OCI-LY1 (cell line): ENCODE measurements around the gene SLC2A2.

Experiments used
- H2AFZ ChIP-seq: fragments of 200-600 bp; sonication (generic), shearing (Covaris generic); 2 replicates; pipeline ENCODE4 v1.6.0; 2014; ENCODE audit warnings: antibody characterized with exemption, mild to moderate bottlenecking, low read length
- H3F3A ChIP-seq: fragments of 200-600 bp; sonication (generic), shearing (Covaris generic); 2 replicates; pipeline ENCODE4 v1.6.0; 2014; ENCODE audit warnings: mild to moderate bottlenecking, antibody characterized with exemption, low read length, moderate library complexity; ENCODE audit not compliant: insufficient read depth
- H3K27ac ChIP-seq: fragments of 200-600 bp; sonication (generic); 2 replicates; pipeline ENCODE4 v1.5.1; 2014; ENCODE audit warnings: low read length, mixed run types, mild to moderate bottlenecking, low read depth; ENCODE audit not compliant: poor library complexity, severe bottlenecking
- H3K27me3 ChIP-seq: fragments of 200-600 bp; sonication (generic); 2 replicates; pipeline ENCODE4 v1.6.0; 2014; ENCODE audit warnings: antibody characterized with exemption, mild to moderate bottlenecking, low read length, moderate library complexity; ENCODE audit not compliant: insufficient read depth
- H3K36me3 ChIP-seq: fragments of 200-600 bp; sonication (generic); 2 replicates; pipeline ENCODE4 v1.6.1; 2014; ENCODE audit warnings: mild to moderate bottlenecking, antibody characterized with exemption, low read length, moderate library complexity, mixed read lengths; ENCODE audit not compliant: insufficient read depth
- H3K4me1 ChIP-seq: fragments of 200-600 bp; sonication (generic); 2 replicates; pipeline ENCODE4 v1.5.1; 2014; ENCODE audit warnings: mild to moderate bottlenecking, low read length, moderate library complexity; ENCODE audit not compliant: insufficient read depth, severe bottlenecking
- H3K4me2 ChIP-seq: fragments of 200-600 bp; sonication (generic), shearing (Covaris generic); 2 replicates; pipeline ENCODE4 v1.6.1; 2014; ENCODE audit warnings: low read length
- H3K4me3 ChIP-seq: fragments of 200-600 bp; sonication (generic); 2 replicates; pipeline ENCODE4 v1.5.1; 2014; ENCODE audit warnings: low read length, low read depth, mild to moderate bottlenecking, mixed read lengths; ENCODE audit not compliant: poor library complexity, severe bottlenecking
- H3K79me2 ChIP-seq: fragments of 200-600 bp; shearing (Covaris generic); 2 replicates; pipeline ENCODE4 v1.6.1; 2016; ENCODE audit warnings: mixed run types, low read length, mixed read lengths; ENCODE audit not compliant: insufficient read depth
- H3K9ac ChIP-seq: fragments of 200-600 bp; sonication (generic), shearing (Covaris generic); 2 replicates; pipeline ENCODE4 v1.6.1; 2014; ENCODE audit warnings: mild to moderate bottlenecking, low read length, mixed read lengths
- H3K9me2 ChIP-seq: fragments of 200-600 bp; sonication (generic), shearing (Covaris generic); 2 replicates; pipeline ENCODE4 v1.6.1; 2014; ENCODE audit warnings: low read depth, mild to moderate bottlenecking, low read length, mixed read lengths
- H3K9me3 ChIP-seq: fragments of 200-600 bp; shearing (Covaris generic); 2 replicates; pipeline ENCODE4 v1.6.1; 2014; ENCODE audit warnings: low read length, mixed read lengths
- H4K20me1 ChIP-seq: fragments of 200-600 bp; sonication (generic), shearing (Covaris generic); 2 replicates; pipeline ENCODE4 v1.6.0; 2016; ENCODE audit warnings: mild to moderate bottlenecking, low read length; ENCODE audit not compliant: insufficient read depth
- EZH2 ChIP-seq: fragments of 200-600 bp; sonication (generic), shearing (Covaris generic); IDR thresholded peaks from 2 replicates; pipeline ENCODE4 v1.8.0; 2017; ENCODE audit warnings: borderline replicate concordance, mixed run types, mild to moderate bottlenecking, antibody characterized with exemption, low read length, moderate library complexity, mixed read lengths
- TF ChIP-seq, protein P1 (sequence below): fragments of 200-600 bp; sonication (generic), shearing (Covaris generic); IDR thresholded peaks from 2 replicates; pipeline ENCODE4 v1.5.1; 2017; ENCODE audit warnings: mild to moderate bottlenecking, antibody characterized with exemption, low read length, moderate library complexity, mixed read lengths

SLC2A2 gene

DNA sequence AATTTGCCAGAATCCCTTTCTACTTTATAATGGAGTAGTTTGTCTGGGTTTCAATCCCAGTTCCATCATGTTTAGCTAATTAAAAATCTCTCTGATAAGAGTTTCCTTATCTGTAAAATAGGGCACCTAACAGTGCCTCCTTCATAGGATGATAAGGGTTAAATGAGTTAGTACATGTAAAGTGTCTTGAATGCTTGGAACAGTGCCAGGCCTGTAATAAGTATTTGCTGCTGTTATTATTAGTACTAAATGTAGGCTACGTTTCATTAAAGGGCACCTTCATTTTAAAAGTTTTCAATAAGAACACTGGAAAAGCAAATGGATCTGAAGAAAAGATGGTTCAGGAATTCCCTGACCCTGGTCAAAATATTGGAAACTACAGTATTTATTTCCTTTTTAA, 11.8 kb upstream of the SLC2A2 start:
- no peaks in the 10 kb centered on the region for H3F3A ChIP-seq
- H4K20me1 ChIP-seq, result no peaks in the 10 kb centered on the region
- no peaks in the 10 kb centered on the region for H3K4me1 ChIP-seq
- no peak overlapping the region for H3K27ac ChIP-seq
- no peaks in the 10 kb centered on the region for H3K9me2 ChIP-seq
- H3K9me3 ChIP-seq, result no peaks in the 10 kb centered on the region
- no peak overlapping the region for H3K4me2 ChIP-seq
- H3K4me3 ChIP-seq, result no peak overlapping the region
- H3K27me3 ChIP-seq, result no peaks in the 10 kb centered on the region
- no peaks in the 10 kb centered on the region for H3K79me2 ChIP-seq
- H3K9ac ChIP-seq, result no peak overlapping the region
- TF ChIP-seq, protein P1, sequence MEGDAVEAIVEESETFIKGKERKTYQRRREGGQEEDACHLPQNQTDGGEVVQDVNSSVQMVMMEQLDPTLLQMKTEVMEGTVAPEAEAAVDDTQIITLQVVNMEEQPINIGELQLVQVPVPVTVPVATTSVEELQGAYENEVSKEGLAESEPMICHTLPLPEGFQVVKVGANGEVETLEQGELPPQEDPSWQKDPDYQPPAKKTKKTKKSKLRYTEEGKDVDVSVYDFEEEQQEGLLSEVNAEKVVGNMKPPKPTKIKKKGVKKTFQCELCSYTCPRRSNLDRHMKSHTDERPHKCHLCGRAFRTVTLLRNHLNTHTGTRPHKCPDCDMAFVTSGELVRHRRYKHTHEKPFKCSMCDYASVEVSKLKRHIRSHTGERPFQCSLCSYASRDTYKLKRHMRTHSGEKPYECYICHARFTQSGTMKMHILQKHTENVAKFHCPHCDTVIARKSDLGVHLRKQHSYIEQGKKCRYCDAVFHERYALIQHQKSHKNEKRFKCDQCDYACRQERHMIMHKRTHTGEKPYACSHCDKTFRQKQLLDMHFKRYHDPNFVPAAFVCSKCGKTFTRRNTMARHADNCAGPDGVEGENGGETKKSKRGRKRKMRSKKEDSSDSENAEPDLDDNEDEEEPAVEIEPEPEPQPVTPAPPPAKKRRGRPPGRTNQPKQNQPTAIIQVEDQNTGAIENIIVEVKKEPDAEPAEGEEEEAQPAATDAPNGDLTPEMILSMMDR, result no peak
- TF ChIP-seq EZH2, result no peak
- H3K36me3 ChIP-seq, result no peaks in the 10 kb centered on the region
- H2AFZ ChIP-seq, result no peak overlapping the region

- Histone ChIP-seq H3K4me1 (no peaks in the 10 kb centered on the region), H3K27ac (no peak overlapping the region), H3K9me3 (no peaks in the 10 kb centered on the region), H3K79me2 (no peaks in the 10 kb centered on the region), H3K9me2 (no peaks in the 10 kb centered on the region), H3K9ac (no peak overlapping the region), H3K4me3 (no peak overlapping the region), H2AFZ (no peak overlapping the region), H3K4me2 (no peak overlapping the region), H4K20me1 (no peaks in the 10 kb centered on the region), H3K36me3 (no peaks in the 10 kb centered on the region), H3F3A (no peaks in the 10 kb centered on the region), H3K27me3 (no peaks in the 10 kb centered on the region)
- no peak for TF ChIP-seq EZH2
- TF ChIP-seq, protein P1, result no peak
Measured at GRCh38 chr3:171028779-171029232, 2.3 kb upstream of the SLC2A2 start.

GRCh38 chr3:171028025-171028778, 1.7 kb upstream of the SLC2A2 start:
- H3K79me2 ChIP-seq, result no peaks in the 10 kb centered on the region
- H2AFZ ChIP-seq, result no peak overlapping the region
- no peaks in the 10 kb centered on the region for H3K36me3 ChIP-seq
- no peaks in the 10 kb centered on the region for H3K27me3 ChIP-seq
- H3K27ac ChIP-seq, result no peak overlapping the region
- no peaks in the 10 kb centered on the region for H4K20me1 ChIP-seq
- TF ChIP-seq EZH2, result no peak
- TF ChIP-seq, protein P1, result no peak
- H3K9me2 ChIP-seq, result no peaks in the 10 kb centered on the region
- no peak overlapping the region for H3K4me3 ChIP-seq
- H3K9me3 ChIP-seq, result no peaks in the 10 kb centered on the region
- no peak overlapping the region for H3K4me2 ChIP-seq
- no peak overlapping the region for H3K9ac ChIP-seq
- no peaks in the 10 kb centered on the region for H3F3A ChIP-seq
- H3K4me1 ChIP-seq, result no peaks in the 10 kb centered on the region
